ENCODE results near the gene ARMC5.
"Not testable (repeated sequence)": the region's sequence is repeated elsewhere in the genome, so short reads cannot be mapped to it uniquely, and the experiment has no call there.

The ARMC5 gene

DNA sequence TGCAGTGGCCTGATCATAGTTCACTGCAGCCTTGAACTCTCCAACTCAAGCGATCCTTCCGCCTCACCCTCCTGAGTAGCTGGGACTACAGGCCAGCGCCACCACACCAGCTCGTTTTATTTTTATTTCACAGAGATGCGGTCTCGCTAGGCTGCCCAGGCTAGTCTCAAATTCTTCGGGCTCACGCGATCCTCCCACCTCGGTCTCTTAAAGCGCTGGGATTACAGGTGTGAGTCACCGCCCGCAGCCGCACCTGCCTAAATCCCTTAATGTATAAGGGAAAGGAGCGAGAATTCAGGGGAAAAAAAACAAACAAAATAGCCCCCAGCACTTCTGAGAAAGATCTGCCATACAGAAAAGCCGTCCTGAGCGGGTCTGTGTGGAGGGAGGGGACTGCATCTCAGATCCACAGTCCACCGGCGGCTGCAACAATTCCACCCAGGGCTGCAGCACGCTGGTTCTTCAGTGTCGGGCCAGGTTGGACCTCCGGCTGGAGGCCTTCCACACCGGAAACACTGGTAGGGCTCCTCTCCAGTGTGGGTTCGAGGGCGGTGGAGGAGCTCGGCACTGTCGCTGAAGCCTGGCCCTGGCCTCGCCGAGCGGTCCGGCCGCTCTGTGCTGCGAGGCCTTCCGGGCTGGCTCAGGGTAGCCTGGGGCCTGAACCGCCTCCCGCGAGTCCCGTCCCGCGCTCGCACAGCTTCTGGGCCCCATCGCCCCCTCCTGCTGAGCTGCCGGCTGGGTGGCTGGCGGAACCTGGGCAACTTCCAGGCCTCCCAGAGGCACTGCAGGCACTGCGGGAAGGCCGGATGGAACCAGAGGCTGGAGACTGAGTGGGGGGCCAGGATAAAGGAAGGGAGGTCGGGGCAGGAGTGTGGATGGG, 23.7 kb upstream of the ARMC5 start:
- no peak for DNase-seq

DNA sequence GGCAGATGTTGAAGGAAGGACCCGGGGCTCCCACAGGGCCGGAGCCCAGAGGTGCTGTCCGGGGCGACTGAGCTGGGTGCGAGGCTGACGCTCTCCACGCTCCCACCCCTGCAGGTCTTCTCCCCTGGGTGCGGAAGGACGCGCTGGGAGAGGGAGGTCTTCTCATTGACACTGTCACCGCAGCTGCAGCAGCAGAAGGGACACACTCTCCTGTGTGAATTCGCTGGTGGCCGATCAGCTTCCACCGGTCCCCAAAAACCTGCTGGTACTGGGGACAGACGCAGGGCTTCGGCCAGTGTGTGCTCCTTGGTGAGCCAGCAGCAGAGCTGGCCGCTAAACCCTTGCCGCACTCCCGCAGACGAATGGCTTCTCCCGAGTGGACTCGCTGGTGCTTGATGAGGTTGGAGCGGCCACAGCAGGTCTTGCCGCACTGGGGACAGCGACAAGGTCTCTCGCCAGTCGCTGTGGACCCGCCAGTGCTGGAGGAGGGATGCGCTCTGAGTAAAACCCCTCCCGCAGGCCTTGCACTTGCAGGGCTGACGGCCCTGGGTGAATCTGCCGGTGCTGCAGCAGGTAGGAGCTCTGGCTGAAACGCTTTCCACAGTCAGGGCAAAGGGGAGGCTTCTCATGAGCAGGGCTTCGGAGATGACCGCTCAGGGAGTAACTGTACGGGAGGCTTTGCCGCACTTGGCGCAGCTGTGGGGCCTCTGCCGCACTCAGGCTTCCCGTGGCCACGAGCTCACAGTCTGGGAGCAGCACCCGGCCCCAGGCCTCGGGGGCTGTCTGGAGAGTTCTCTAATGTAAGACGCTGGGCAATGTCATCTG, 22.9 kb upstream of the ARMC5 start:
- no peak for DNase-seq

DNA sequence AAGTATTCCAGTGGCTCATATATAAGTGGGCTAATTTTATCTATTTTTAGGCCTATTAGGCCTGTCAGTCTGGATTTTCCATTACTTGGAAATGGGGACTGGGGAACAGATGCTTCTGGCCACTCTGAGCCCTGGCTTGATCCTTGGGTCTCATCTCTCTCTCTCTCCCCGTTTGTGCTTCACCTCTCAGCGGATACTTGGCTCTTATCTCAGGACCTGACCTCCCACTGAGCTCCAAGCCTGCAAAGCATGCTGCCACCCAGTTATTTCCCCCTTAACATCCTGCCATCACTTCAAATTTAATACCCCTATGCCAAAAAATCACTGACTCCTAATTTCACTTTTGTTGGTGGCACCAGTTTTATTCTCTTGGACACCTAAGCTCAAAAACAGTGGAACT, 20.9 kb upstream of the ARMC5 start:
- no peak for DNase-seq

DNA sequence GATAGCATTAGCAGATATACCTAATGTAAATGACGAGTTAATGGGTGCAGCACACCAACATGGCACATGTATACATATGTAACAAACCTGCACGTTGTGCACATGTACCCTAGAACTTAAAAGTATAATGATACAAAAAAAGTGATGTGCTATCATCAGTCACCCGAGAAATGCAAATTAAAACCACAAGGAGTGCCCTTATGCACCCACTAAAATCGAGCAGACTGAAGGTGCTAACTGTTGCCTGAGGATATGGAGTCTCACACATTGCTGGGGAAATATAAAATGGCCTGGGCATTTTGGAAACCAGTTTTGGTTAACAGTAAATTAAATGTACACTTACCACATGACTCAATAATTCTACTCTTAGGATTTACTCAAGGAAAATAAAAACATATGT, 20.3 kb upstream of the ARMC5 start:
- not testable (repeated sequence) for DNase-seq

DNA sequence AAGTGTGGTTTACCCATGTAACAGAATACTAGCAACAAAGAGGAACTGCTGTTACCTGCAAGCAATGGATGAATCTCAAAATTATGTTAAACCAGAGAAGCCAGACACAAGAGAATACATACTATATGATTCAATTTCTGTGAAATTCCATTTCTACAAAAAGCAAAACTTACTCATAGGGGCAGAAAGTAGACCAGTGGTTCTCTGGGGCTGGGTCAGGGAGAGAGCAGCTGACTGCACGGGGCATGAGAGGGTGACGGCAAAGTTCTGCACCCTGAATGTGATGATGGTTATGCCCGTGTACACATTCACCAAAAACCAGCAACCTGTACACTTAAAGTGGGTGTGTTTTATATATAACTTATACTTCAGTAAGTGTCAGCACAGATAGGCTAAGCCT, 19.8 kb upstream of the ARMC5 start:
- DNase-seq = no peak

DNA sequence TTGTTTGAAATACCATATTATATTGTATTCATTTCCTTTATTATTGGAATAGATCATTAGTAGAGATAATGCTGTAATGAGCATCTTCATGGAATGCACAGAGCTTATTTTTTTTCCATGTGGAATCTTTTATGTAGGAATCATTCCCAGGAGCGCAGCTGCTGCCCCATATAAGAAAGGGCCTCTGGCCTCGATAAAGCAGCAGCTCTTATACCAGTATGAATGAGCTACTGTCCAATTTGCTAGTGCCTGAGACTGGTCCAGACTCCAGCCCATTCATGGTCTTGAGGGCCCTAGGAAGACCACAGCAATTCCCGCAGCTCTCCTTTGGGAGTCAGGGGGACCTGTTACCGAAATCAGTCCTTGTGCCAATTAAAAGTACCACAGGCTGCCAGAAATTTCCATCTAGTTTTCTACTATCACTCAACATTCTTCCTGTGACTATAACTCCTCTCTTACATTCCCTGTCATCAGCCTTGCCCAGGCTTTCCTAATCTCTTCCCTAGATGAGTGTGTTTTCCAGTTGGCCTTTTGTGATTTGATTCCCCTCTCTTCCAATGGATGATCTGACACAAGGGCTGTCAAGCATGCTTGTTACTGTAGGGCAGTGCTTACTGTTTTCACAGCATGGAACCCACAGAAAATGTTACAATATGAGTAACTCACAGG, 18.7 kb upstream of the ARMC5 start:
- DNase-seq = no peak

DNA sequence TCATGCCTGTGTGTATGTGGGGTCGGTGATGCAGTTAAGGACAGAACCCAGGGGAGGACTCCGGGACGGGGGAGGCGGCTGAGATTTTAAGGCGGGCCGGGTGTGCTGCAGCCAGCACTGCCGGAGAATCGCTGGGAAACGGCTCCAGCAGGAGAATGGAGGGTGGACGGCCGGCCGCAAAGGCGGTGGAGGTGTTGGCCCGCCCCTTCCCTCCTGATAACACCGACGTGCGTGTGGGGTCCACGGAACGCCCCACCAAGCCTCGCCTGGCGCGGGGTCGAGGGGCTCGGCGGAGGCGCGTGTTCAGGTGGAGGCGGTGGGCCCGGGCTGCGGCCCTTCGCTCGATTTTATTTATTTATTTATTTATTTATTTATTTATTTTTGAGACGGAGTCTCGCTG, 17.3 kb upstream of the ARMC5 start:
- DNase-seq = no peak

DNA sequence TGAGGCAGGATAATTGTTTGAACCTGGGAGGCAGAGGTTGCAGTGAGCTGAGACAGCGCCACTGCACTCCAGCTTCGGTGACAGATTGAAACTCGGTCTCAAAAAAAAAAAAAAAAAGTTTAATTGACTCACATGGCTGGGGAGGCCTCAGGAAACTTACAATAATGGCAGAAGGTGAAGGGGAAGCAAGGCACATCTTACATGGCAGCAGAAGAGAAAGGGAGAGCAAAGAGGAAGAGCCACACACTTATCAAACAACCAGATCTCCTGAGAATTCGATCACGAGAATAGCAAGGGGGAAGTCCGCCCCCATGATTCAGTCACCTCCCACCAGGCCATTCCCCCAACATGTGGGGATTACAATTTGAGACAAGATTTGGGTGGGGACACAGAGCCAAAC, 13.4 kb upstream of the ARMC5 start:
- DNase-seq = not testable (repeated sequence)

DNA sequence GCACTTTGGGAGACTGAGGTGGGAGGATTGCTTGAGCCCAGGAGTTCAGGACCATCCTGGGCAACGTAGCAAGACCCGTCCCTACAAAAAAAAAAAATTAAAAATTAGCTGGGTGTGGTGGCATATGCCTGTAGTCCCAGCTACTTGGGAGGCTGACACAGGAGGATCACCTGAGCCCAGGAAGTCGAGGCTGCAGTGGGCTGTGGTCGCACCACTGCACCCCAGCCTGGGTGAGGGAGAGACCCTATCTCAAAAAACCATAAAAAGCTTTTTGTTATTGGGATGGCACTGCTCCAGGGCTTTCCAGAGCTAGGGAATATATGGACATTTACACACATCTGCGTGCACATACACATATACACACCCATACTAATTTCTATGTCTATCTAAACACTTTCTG, 8.1 kb upstream of the ARMC5 start:
- no peak for DNase-seq

DNA sequence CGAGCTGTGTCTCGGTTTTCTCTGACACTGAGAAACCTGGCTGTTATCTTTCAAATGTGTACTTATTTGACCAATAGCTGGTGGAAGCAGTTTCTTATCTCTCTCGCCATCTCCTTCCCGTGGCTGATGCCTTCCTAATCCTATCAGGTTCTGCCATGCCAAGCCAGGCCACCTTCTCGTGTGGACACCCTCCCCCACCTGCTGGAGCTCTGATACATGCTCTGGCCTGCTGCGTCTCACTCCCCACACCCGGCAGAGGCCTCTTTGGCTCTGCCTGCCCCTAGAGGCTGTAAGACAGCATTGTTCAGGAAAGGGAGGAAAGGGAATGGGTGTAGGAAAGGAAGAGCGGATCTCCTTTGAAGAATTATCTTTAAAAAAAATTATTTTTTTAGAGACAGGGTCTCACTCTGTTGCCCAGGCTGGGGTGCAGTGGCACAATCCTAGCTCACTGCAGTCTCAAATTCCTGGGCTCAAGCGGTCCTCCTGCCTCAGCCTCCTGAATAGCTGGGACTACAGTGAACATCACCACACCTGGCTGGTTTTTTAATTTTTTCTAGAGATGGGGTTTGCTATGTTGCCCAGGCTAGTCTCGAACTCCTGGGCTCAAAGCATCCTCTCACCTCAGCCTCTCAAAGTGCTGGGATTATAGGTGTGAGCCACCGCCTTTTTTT, 7.5 kb upstream of the ARMC5 start:
- DNase-seq = peak; percentile 76

DNA sequence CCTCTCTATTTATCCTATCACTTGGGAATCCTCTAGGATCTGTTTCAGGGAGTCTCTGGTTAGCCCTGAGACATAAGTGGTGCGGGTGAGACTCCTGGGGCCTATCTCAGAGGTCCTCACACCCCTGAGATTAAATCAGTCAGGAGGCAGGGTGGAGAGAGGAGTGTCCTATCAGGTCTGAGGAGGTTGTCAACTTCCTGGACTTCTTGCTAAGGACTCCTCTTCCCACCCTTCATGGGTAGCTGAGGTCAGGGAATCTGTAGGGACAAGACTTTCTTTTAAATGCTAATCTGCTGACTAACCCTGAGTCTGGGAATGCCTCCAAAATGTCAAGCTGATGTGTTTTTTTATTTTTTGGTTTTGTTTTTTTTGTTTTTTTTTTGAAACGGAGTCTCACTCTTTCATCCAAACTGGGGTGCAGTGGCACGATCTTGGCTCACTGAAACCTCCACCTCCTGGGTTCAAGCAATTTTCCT, 6.6 kb upstream of the ARMC5 start:
- DNase-seq = no peak

DNA sequence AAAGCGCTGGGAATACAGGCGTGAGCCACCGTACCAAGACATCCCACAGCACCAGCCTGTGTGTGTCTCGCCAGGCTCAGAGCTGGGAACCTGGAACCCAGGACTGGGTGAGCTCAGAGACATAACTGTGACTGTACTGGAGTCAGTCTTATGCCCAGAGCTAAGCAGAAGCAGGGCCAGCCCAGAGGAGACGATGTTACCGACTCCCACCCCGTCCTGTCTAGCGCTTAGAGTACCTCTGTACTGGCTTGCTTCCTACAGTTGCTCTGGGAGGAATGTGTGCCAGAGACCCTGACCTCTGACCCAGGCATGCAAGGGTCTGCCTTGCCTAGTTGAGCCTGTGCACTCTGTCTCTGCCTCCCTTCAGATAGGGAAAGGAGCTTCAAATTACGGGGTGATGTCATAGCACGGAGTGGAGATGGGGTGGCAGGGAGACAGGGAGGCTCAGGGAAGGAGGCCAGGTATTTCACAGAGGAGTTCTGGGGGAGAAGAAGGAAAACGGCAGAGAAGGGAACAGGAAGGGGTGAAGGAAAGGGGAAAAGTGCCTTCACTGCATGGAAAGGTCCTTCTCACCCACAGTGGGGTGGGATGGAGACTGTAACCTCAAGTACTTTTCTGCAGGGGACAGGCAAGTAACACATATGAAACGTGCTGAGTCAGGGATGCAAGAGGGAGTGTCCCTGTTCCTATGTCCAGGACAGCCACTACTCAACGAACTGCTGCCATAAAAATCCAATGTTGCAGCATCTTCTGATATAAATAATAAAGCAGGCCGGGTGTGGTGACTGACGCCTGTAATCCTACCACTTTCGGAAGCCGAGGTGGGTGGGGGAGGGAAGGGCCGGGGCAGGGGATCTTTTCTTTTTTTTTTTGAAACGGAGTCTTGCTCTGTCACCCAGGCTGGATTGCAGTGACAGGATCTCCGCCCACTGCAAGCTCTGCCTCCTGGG, 5.8 kb upstream of the ARMC5 start:
- DNase-seq = no peak

DNA sequence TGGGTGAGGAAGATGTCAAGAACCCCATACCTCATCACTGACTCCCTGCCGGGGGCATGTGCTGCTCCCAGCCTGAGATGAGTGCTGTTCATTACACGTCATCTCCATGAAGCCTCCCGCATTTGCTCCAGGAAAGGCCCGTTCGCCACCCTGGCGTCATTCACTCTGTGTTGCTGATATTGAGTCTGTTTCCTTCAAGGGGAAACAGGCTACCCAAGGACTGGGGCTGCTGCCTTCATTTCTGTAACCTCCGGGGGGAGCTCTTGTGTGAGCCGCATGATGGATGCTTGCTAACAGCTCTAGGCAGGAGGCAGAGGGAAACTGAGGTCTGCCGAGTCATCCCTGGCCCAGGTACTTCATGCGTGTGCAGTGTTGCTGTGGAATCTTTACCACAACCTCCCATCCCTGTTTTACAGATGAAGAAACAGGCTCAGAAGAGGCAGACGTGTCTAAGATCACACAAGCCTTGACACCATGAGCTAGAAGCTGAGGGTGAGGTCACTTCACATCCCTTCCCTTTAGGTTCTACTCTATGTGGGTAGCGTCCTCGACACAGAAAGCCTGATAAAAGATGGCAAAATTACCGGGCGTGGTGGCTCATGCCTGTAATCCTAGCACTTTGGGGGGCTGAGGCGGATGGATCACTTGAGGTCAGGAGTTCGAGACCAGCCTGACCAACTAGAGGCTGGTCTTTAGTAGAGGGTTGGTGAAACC, 3.5 kb upstream of the ARMC5 start:
- no peak for DNase-seq

DNA sequence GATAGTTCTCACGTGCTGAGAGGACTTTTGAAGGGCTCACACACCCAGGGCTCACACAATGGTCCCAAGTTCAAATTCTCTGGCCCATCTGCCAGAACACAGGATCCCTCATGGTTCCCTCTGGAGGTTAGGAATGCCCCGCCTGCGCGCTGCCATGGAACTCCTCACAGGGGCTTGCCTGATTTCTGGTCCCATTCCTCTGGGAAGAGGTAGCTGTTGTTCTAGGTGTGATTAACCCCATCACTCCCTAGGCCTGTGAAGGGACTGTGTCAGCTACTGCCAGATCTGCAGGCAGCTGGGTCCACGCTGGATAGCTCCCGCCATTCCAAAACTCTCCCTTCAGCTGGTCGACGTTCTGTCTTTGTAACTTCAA, 2.3 kb upstream of the ARMC5 start:
- DNase-seq = no peak

DNA sequence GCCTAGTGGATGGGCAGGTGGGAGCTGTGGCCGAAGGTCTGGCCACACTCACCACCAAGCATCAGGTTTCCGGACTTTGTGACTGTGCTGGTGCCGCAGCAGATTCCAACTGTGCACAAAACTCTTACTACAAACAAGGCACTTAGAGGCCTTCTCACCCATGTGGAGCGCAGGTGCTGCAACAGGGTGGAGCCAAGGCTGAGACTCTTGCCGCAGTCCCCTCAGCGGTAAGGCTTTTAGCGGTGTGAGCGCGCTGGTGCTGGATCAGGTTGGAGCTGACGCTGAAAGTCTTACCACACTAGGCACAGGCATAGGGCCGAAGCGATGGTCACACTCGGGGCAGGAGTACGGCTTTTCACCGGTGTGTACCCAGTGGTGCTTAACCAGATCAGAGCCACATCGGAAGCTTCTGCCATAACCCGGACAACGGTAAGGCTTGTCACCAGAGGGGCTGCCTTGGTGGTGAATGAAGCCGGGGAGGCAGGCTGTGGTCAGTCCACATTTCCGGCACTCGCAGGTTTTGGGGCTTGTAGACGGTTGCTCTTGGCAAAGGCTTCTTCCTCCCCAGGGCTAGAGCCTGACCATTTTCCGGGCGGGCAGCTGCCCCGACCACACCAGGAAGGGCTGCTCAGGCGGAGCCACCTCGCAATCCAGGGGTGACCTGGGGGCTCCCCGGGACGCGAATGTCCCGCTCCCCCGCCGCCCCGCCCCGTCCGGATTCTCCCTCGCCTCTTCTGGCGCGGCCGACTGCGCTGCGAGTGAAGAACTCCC, 1.0 kb upstream of the ARMC5 start:
- peak; percentile 68 for DNase-seq

DNA sequence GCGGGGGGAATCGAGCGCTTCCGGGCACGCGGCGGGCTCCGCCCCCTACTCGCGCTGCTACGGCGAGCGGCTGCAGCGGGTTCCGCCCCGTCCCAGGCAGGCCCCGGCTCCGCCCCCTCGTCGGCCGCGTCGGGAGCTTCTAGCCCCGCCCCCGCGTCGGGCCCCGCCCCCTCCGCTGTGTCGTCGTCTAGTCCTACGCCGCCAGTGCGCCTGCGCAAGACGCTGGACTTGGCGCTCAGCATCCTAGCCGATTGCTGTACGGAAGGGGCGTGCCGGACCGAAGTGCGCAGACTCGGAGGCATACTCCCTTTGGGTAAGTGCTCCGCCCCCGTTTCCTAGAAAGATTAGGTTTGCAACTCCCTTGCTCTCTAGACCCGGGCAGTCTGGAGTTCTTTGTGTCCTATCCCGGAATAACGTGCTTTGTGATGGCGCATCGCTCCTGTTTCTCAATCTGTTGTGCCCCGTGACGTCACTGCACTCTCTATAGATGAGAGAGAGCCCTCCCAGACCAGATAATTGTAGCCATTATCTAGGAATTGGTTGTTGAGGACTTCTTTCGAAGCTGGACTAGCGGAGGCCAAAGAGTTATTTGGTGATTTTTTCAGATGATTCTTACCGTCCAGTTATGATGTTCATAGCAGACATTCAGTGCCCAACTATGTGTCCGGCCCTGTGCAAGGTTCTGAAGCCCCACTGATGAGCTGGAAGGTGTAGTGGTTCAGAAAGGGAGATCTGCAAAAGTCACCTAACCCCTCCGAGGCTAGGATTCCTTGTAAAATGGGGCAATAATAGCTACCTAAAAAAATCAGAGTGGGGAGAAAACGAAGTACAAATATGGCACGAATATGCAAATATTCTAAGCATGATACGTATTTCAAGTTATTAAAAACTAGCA, 633 bp downstream of the ARMC5 start:
- peak; percentile 100 for DNase-seq

DNA sequence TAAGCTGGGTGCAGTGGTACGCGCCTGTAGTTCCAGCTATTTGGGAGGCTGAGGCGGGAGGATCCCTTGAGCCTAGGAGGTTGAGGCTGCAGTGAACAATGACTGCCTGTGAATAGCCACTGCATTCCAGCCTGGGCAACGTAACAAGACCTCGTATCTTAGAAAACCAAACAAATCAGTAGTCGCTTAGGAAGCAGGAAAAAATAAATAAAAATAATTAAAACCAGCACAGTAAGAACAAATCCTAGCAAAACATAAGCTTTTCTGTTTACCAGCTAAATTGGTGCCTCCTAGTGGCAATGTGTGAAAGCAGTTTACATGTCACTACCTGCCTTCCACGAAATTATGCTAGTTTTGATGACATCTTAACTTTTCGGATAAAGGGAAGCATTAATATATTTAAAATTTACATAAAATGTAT, 1.3 kb downstream of the ARMC5 start:
- DNase-seq = peak; percentile 60

DNA sequence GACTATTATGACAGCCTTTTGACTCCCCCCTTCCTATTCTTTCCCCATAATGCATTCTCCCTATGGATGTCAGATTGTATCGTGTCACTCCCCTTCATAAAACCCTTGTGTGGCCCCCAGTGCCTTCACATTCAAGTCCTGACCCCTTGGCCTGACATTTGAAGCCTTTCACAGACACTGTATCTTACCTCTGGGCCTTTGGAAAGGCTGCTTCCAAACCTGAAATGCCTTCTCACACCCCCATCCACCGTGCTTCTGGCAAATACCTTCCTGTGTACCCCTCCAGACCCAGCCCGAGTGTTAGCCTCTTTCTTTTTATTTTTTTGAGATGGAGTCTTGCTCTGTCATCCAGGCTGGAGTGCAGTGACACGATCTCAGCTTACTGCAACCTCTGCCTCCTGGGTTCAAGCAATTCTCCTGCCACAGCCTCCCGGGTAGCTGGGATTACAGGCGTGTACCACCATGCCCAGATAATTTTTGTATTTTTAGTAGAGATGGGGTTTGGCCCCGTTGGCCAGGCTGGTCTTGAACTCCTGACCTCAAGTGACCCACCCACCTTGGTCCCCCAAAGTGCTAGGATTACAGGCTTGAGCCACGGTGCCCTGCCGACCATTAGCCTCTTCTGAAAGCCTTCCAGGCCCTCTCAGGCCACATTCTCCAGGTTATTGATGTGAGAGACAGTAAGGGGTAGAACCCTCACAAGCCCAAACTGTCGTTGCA, 2.1 kb downstream of the ARMC5 start:
- no peak for DNase-seq
